HG02970 (cell line): ENCODE measurements around the gene CLEC4D.
"Not testable (repeated sequence)": the region's sequence is repeated elsewhere in the genome, so short reads cannot be mapped to it uniquely, and the experiment has no call there.

Source experiments
- ATAC-seq: cut with Tn5 transposase; IDR thresholded peaks from one replicate; pipeline ENCODE4 v1.9.1; 2021; ENCODE audit warnings: mild to moderate bottlenecking, moderate library complexity, moderate number of reproducible peaks; ENCODE audit not compliant: unreplicated experiment, low FRiP score

CLEC4D gene

GRCh38 chr12:8513256-8513655 lies at the start of gene CLEC4D:
Gene CLEC4D, plus strand, starts transcription at chr12:8513503. Its CDS starts 230 bp downstream, at chr12:8513733.
- no peak for ATAC-seq

GRCh38 chr12:8465301-8465996 lies 47.9 kb upstream of the CLEC4D start:
- ATAC-seq = no peak

DNA sequence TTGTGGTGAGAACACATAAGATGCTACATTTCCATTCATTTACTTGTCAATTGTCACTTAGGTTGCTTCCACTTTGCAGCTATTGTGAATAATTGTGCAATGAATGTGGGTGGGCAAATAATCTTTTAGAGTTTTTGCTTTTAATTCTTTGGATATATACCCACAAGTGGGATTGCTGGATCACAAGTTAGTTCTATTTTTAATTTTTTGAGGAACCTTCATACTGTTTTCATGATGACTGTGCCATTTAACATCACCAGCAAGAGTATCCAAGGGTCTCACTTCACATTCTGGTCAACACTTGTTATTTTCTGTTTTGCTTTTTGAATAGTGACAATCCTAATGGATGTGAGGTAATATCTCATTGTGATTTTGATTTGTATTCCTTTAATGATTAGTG lies 47.1 kb upstream of the CLEC4D start:
- no peak for ATAC-seq

GRCh38 chr12:8471090-8471489 lies 42.2 kb upstream of the CLEC4D start:
- ATAC-seq = no peak

DNA sequence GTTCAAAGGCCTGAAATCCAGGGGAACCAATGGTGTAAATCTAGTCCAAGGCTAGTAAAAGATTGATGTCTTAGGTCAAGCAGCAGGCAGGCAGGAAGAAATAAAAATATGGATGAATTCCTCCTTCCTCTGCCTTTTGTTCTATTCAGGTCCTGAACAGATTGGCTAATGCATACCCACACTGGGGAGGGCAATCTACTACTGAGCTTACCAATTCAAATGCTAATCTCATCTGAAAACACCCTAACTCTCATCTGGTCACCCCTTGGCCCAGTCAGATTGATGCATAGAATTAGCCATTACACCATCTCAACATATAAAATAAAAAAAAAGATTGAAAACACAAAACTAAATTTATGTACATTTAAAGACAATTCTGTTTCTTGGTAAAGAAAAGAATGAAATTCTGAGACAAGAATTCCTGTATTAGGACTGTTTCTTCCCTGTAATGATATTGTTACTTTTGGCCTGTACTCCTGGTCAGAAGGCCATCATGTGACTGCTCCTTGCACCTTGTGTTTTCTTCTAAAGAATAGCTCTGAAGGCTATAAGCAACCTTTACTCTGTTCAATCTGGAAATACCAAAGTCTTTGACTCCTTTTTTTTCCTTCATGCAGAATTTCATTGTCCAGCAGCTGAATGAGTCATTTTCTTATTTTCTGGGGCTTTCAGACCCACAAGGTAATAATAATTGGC lies 37.6 kb upstream of the CLEC4D start:
- no peak for ATAC-seq

- ATAC-seq = no peak
Measured at GRCh38 chr12:8482571-8483061, 30.7 kb upstream of the CLEC4D start.

DNA sequence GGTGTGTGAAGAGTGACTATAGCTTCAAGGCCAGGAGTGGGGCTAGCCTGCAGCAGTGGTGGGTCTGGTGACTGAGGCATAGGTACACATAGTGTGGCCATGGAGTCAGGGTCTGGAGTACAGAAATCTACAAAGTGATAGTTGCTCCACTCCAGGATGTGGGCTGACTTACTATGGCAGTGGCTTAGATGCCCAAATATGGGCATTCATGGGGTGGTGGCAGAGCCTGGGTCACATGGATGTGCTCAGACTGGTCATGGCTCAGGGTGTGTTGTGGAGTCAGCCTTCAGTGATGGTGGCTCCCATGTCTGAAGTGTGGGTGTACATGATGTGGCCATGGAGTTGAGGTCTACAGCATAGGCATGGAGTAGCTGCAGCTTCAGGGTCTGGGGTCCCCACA lies 30.2 kb upstream of the CLEC4D start:
- ATAC-seq = no peak

- no peak for ATAC-seq
Measured at GRCh38 chr12:8491646-8492530, 21.4 kb upstream of the CLEC4D start.

DNA sequence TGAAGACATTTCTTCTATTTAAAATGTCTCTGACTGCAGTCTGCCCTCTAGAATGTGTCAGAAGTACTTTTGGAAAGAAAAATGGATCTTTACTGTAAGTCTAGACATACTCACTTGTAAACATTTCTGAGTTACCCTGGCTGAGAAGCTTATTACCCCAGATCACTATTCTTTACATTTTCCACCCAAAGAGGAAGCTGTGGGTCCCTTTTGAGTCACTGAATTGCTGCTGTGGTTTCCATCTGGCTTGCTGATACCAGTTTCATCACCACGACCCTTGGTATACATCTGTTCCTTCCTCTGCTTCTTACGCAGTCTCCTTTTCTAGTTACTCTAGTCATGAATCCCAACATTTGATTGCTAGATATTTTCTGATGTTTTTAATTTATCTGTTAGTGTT lies 20.2 kb upstream of the CLEC4D start:
- peak; percentile 92 for ATAC-seq

DNA sequence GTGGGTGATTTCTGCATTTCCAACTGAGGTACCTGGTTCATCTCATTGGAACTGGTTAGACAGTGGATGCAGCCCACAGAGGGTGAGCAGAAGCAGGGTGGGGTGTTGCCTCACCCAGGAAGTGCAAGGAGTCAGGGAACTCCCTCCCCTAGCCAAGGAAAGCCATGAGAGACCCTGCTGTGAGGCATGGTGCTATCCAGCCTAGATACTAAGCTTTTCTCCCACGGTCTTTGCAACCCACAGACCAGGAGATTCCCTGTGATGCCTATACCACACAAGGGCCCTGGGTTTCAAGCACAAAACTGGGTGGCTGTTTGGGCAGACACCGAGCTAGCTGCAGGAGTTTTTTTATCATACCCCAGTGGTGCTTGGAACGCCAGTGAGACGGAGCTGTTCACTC lies 17.6 kb upstream of the CLEC4D start:
- not testable (repeated sequence) for ATAC-seq

DNA sequence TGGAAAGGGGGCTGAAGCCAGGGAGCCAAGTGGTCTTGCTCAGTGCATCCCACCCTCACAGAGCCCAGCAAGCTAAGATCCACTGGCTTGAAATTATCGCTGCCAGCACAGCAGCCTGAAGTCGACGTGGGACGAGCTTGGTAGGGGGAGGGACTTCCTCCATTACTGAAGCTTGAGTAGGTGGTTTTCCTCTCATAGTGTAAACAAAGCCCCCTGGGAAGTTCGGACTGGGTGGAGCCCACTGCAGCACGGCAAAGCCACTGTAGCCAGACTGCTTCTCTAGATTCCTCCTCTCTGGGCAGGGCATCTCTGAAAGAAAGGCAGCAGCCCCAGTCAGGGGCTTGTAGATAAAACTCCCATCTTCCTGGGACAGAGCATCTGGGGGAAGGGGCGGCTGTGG lies 17.2 kb upstream of the CLEC4D start:
- not testable (repeated sequence) for ATAC-seq

DNA sequence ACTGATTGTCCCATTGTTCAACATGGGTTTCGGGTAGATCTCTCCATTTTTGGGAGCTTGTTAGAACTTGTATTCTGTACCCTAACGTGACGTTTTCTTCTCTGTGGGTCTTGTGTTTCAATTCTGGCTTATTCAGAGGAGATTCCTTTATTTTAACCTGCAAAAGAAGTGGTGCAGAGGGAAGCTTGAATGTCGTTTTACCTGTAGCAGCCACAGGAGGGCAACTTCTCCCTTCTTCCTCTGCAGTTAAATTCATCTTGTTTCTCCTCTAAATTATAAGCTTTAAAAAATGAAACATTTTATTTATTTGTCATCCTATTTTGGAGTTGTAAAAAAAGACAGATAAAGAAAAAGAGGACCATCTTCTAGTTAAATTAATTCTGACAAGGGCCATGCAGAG lies 13.7 kb upstream of the CLEC4D start:
- ATAC-seq = no peak

GRCh38 chr12:8501720-8502119 lies 11.6 kb upstream of the CLEC4D start:
- ATAC-seq = no peak

DNA sequence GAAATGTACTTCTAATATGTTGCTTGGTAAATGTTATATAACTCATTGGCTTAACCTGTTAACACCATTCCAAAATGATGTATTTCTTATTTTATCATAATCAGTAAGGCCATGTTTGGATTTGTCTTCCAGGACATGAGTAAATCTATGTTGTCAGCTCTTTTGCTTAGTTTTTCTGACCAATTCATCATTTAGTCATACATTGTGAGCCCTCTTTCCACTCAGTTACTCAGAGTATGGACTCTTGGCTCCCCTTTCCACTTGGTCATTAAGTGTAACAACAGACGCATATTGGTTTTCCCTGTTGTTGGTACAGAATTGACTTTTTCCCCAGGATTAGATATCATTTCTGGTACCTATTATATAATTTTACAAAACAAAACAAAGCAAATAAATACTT lies 9.0 kb upstream of the CLEC4D start:
- no peak for ATAC-seq

DNA sequence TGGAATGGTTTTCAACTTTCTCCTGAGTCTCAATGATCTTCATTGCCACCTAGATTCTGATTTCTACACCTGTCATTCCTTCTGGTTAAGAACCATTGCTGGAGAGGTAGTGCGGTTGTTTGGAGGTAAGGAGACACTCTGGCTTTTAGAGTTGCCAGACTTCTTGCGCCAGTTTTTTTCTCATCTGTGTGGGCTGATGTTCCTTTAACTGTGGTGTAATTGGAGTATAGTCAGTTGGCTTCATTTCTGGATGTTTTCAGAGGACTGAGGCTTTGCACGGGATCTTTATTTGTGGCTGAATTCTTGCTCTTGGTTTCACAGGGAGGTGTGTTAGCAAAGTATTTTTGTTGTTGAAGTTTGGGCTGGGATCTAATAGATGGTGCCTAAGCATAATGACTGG lies 5.7 kb upstream of the CLEC4D start:
- no peak for ATAC-seq

DNA sequence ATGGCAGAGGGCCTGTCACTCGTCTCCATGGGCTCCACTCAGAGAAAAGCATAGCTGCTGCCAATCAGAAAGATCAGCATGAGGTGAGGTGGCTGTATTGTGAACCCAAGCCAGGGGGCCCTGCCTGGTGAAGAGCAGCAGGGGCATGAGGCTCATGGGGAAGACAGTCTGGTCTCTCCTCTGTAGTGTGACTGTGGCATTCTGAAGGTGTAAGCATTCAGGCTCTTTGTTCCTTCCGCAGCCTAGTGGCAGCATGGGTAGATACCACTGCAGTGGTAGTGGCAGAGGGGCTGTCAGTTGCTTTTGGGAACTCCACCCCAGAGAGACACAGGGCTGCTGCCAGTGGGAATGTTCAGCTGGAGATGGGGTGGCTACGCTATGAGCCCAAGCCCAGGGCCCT lies 5.1 kb upstream of the CLEC4D start:
- no peak for ATAC-seq

DNA sequence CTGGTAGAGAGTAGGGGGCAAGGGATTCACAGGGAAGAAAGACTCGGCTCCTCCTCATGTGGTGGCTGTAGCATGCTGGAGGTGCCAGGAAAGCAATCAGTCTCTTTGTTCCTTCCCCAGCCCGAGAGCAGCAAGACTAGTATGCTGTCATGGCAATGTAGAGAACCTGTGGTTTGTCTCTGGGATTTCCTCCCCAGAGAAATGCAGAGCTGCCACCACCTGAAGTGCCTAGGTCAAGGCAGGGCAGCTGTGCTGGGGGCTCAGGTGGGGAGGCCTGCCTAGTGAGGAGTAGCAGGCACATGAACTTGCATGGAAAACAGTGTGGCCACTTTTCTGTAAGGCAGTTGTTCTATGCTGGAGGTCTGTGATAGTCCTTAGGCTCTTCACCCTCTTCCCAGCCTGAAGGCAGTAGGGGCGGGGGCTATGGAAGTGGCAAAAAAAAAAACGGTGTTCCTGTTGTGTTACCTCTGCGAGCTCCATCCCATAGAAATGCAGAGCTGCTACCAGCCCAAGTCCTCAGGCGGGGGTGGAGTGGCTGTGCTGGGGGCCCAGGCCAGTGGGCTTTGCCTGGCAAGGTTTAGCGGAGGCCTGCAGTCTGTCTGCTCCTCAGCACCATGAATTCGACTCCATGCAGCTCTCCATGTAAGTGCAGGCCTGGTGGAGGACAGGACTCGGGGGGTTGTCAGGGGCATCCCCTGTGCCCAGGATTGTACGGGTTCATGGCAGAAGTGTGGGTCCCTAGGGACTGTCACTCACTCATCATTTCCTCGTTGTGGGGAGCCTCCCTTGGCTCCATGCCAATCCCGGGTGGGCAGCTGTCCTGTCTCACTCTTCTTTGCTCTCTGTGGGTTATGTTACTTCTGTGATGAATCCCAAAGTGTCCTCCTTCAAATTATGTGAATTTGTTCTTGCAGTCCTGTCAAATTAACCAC lies 4.1 kb upstream of the CLEC4D start:
- no peak for ATAC-seq

GRCh38 chr12:8517971-8518370 lies 4.7 kb downstream of the CLEC4D start:
- no peak for ATAC-seq

- ATAC-seq = no peak
Measured at GRCh38 chr12:8519171-8519570, 5.9 kb downstream of the CLEC4D start.
